HepG2 (cell line): Measurements from ENCODE around the gene VAMP8. TPM values are rescaled to one million over a fixed set of nuclear protein-coding genes. Genes with fewer than 3 reads are reported as not detected.

ENCODE experiments used
- ATAC-seq: fragments of 200-7000 bp; cut with Tn5 transposase; 3 replicates; pipeline ENCODE4 v1.9.1; 2020; ENCODE audit warnings: mild to moderate bottlenecking, moderate library complexity
- BruUV-seq: library from RNA; stranded (reverse); fragments of 400-500 nt; replicated peaks from 2 replicates; lab custom pipeline; 2021; lab: Mats Ljungman, UMichigan
- CTCF ChIA-PET: fragments of 300-600 bp; formaldehyde crosslinking; extraction: SDS; loops from one replicate; lab custom pipeline; 2021; ENCODE audit warnings: low total read pairs, inconsistent platforms, low intra/inter-chr PET ratio; lab: Yijun Ruan, JAX
- POLR2A ChIA-PET: fragments of 350-600 bp; sonication (Branson Sonifier 250); formaldehyde crosslinking; loops from one replicate; lab custom pipeline; 2020; ENCODE audit warnings: antibody characterized with exemption, inconsistent platforms; lab: Yijun Ruan, JAX
- DNase-seq: peaks from one replicate; pipeline ENCODE4 v3.0.0-alpha.2; 2015; ENCODE audit warnings: low spot score
- FAIRE-seq: peaks from 3 replicates; lab custom pipeline; 2011; peaks lifted over from hg19 to GRCh38; lab: Jason Lieb, UNC
- H2AFZ ChIP-seq: one replicate; pipeline ENCODE4 v1.6.1; 2011; ENCODE audit warnings: low read length, inconsistent platforms
- H3K27ac ChIP-seq: fragments of 300-600 bp; 3 replicates; pipeline ENCODE4 v1.8.0; 2011; ENCODE audit warnings: mixed run types, mild to moderate bottlenecking, mixed read lengths, low read length, inconsistent platforms; ENCODE audit not compliant: insufficient read depth; ENCODE audit errors: extremely low read length
- H3K27me3 ChIP-seq, 2 experiments: fragments of 200-600 bp in 1 of 2; 2 replicates in 1 of 2; 3 replicates in 1 of 2; pipeline versions ENCODE4 v1.6.0 to v1.8.0; 2011; ENCODE audit warnings: low read length in 2 of 2, mild to moderate bottlenecking in 2 of 2, moderate library complexity in 2 of 2, inconsistent platforms in 1 of 2; ENCODE audit not compliant: insufficient read depth in 2 of 2, control insufficient read depth in 1 of 2
- H3K36me3 ChIP-seq, 2 experiments: fragments of 200-600 bp in 1 of 2; replicated peaks in 1 of 2; 2 replicates in 1 of 2; 3 replicates in 1 of 2; pipeline versions ENCODE4 v1.5.1 to v1.8.0; 2011; ENCODE audit warnings: low read length in 2 of 2, inconsistent platforms in 1 of 2; ENCODE audit not compliant: insufficient read depth in 2 of 2, control insufficient read depth in 1 of 2
- H3K4me1 ChIP-seq: 2 replicates; pipeline ENCODE4 v1.5.1; 2012; ENCODE audit warnings: low read length, inconsistent platforms; ENCODE audit not compliant: insufficient read depth
- H3K4me2 ChIP-seq: 2 replicates; pipeline ENCODE4 v1.6.0; 2011; ENCODE audit warnings: low read depth, low read length, inconsistent platforms
- H3K4me3 ChIP-seq, 3 experiments: fragments of 200-600 bp in 1 of 3; sonication (generic), shearing (Covaris generic) in 1 of 3; replicated peaks in 1 of 3; 2 replicates each; pipeline ENCODE4 v1.5.1; 2011 to 2016; ENCODE audit warnings: low read length in 3 of 3, inconsistent platforms in 2 of 3, low read depth in 2 of 3, mild to moderate bottlenecking in 2 of 3, control low read depth in 1 of 3, mixed read lengths in 1 of 3; ENCODE audit not compliant: insufficient read depth in 1 of 3
- H3K79me2 ChIP-seq: one replicate; pipeline ENCODE4 v1.6.1; 2011; ENCODE audit warnings: low read length, inconsistent platforms; ENCODE audit not compliant: insufficient read depth
- H3K9ac ChIP-seq: 2 replicates; pipeline ENCODE4 v1.6.0; 2011; ENCODE audit warnings: mild to moderate bottlenecking, low read depth, low read length, inconsistent platforms; ENCODE audit not compliant: insufficient read depth
- H3K9me3 ChIP-seq: 2 replicates; pipeline ENCODE4 v1.5.1; 2012; ENCODE audit warnings: mild to moderate bottlenecking, low read length
- H4K20me1 ChIP-seq: 2 replicates; pipeline ENCODE4 v1.6.0; 2011; ENCODE audit warnings: inconsistent platforms, mild to moderate bottlenecking, low read length, moderate library complexity; ENCODE audit not compliant: insufficient read depth
- CBX2 ChIP-seq, 2 experiments: fragments of 200-600 bp in 1 of 2; sonication (generic); formaldehyde crosslinking in 1 of 2; IDR thresholded peaks; 2 replicates each; pipeline versions ENCODE4 v1.7.0 to v1.8.1; 2018 to 2022; ENCODE audit warnings: low read depth in 2 of 2, low read length in 1 of 2, mild to moderate bottlenecking in 1 of 2, missing genetic modification reagents in 1 of 2
- CC2D1A ChIP-seq: sonication (generic); formaldehyde crosslinking; IDR thresholded peaks from 2 replicates; pipeline ENCODE4 v1.8.1; 2023; ENCODE audit warnings: mild to moderate bottlenecking, missing genetic modification reagents
- CCDC6 ChIP-seq: sonication (generic); formaldehyde crosslinking; IDR thresholded peaks from 2 replicates; pipeline ENCODE4 v1.8.1; 2022; ENCODE audit warnings: mild to moderate bottlenecking, missing genetic modification reagents, moderate library complexity
- NCOA5 ChIP-seq: sonication (generic); formaldehyde crosslinking; IDR thresholded peaks from 2 replicates; pipeline ENCODE4 v1.4.0; 2020; ENCODE audit warnings: missing genetic modification reagents
- SIN3A ChIP-seq: IDR thresholded peaks from 2 replicates; pipeline ENCODE4 v1.6.1; 2011; ENCODE audit warnings: low read depth, mild to moderate bottlenecking, control low read depth, low read length, borderline replicate concordance
- SRSF9 ChIP-seq: fragments of 200-400 bp; formaldehyde crosslinking; IDR thresholded peaks from 2 replicates; pipeline ENCODE4 v1.6.1; 2018; ENCODE audit warnings: borderline replicate concordance, mild to moderate bottlenecking, low read depth, low read length; ENCODE audit not compliant: insufficient read depth, poor library complexity, severe bottlenecking
- TARDBP ChIP-seq: sonication (generic); formaldehyde crosslinking; IDR thresholded peaks from 2 replicates; pipeline ENCODE4 v1.8.0; 2022; ENCODE audit warnings: mild to moderate bottlenecking, missing genetic modification reagents
- ZNF354B ChIP-seq: sonication (generic); formaldehyde crosslinking; IDR thresholded peaks from 2 replicates; pipeline ENCODE4 v1.8.0; 2022; ENCODE audit warnings: mild to moderate bottlenecking, missing genetic modification reagents
- ZNF781 ChIP-seq: sonication (generic); formaldehyde crosslinking; IDR thresholded peaks from 2 replicates; pipeline ENCODE4 v1.5.1; 2020; ENCODE audit warnings: borderline replicate concordance, mild to moderate bottlenecking, missing genetic modification reagents; ENCODE audit errors: not compliant biosample characterization
- WGBS: methylation state at CpG from one replicate; pipeline ENCODE4 v1.1.6; 2017; ENCODE audit warnings: low lambda C conversion rate; 5-methylcytosine and 5-hydroxymethylcytosine counted together
- in situ Hi-C: cut with HindIII; loops from 2 replicates; pipeline ENCODE4 v1.10.0; 2017; ENCODE audit warnings: low pct_unique_long_range_greater_than_20kb; ENCODE audit not compliant: extremely low pct_ligation_motif_present
- intact Hi-C: fragments of 100-400 bp; cut with micrococcal nuclease; formaldehyde crosslinking; loops from one replicate; pipeline ENCODE4 v1.10.0; 2022; ENCODE audit not compliant: unreplicated experiment
- polyA plus RNA-seq, 8 experiments: library from polyadenylated mRNA; depleted of rRNA in 3 of 8; stranded (reverse) in 7 of 8; unstranded in 1 of 8; fragments of >200 nt; fragmentation: Illumina TruSeq in 4 of 8; extraction: Trizol in 4 of 8; gene quantifications; 2 replicates each; pipeline versions ENCODE4 v1.2.1 to v1.2.3, GENCODE V29; 2011 to 2016; ENCODE audit warnings: low read depth in 4 of 8, missing spikeins in 1 of 8, mixed read lengths in 1 of 8; ENCODE audit not compliant: insufficient read depth in 1 of 8
- total RNA-seq, 5 experiments: library from RNA; depleted of rRNA; stranded (reverse); fragments of >200 nt; fragmentation: Illumina TruSeq; extraction: Trizol; gene quantifications; 2 replicates each; pipeline ENCODE4 v1.2.3, GENCODE V29; 2016; ENCODE audit warnings: low read depth in 1 of 5
- TF ChIP-seq, protein P1 (sequence below): sonication (generic); formaldehyde crosslinking; IDR thresholded peaks from 2 replicates; pipeline ENCODE4 v1.4.0; 2020; ENCODE audit warnings: mild to moderate bottlenecking, missing genetic modification reagents
- TF ChIP-seq, protein P2 (sequence below): IDR thresholded peaks from 2 replicates; pipeline ENCODE4 v1.6.1; 2016; ENCODE audit warnings: mild to moderate bottlenecking, missing biosample characterization, missing genetic modification reagents
- TF ChIP-seq, protein P3 (sequence below): sonication (generic); formaldehyde crosslinking; IDR thresholded peaks from 2 replicates; pipeline ENCODE4 v1.5.0; 2020; ENCODE audit warnings: mild to moderate bottlenecking, missing genetic modification reagents

The VAMP8 gene
- total and polyA plus RNA-seq, 2 of the 13 experiments (the other 11 are each of a cell fraction or from before 2014, with no cell fraction given): 83.3 to 157 TPM

DNA sequence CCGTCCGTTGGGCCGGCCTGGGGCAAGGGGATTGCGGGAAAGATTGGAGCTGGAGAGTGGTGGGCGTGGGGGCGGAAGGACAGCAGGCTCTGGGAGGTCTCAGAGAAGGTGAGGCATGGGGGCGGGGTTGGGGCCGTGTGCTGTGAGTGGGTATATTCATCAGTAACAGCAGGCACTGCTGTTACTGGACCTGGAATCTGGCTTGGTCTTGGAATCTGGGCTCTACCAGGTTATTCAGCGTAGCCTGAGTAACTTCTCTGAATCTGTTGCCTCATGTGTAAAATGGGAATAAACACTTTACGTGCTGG lies 18.6 kb downstream of the VAMP8 start:
- CTCF ChIA-PET: no interaction called here
- Histone ChIP-seq H4K20me1 (0 out of 2 replicates have a peak, but pooled peaks cover 3% of the 10 kb centered on the region), H3K4me2 (peak overlapping the region; percentile 94), H3K27ac (peak overlapping the region; percentile 80), H3K4me3 (peak overlapping the region; percentile 88 to 97 (median 90)), H3K79me2 (peaks cover 29% of the 10 kb centered on the region), H2AFZ (no peak overlapping the region), H3K27me3 (no peaks in the 10 kb centered on the region; a peak in 1 of 5 replicates), H3K4me1 (peaks cover 86% of the 10 kb centered on the region), H3K9ac (peak overlapping the region; percentile 85), H3K9me3 (no peaks in the 10 kb centered on the region), H3K36me3 (peaks cover 6 to 36% of the 10 kb centered on the region in 2 experiments)
- peak; percentile 13 for ATAC-seq
- POLR2A ChIA-PET: interaction anchor here (0.6 to 25.9 kb wide), 19 partner anchors 3 to 289 kb away, joined by 3 to 795 read pairs (median 6); partner anchors contain the start of genes C2orf68, ELMOD3, GGCX and MAT2A
- 2% methylated on average over 10 of the region's 10 CpGs for WGBS
- intact Hi-C loops (loop anchor here (5.0 kb wide), 1 partner anchor 174 kb away; no protein-coding TSS in a partner anchor), in situ Hi-C loops (no loop called here)
- no TSS peak for BruUV-seq
- FAIRE-seq: no peak
- DNase-seq: no peak
- TF ChIP-seq ZNF354B (no peak), CCDC6 (CRISPR knock-in tag) (peak; percentile 55; the same call in 1 of the 2 replicates), ZNF781 (peak; percentile 14), CC2D1A (CRISPR knock-in tag) (0 out of 2 replicates have a peak, but pooled peaks have one; percentile 17), SIN3A (0 out of 2 replicates have a peak, but pooled peaks have one; percentile 29), TARDBP (CRISPR knock-in tag) (peak; percentile 2; the same call in 1 of the 2 replicates), NCOA5 (CRISPR knock-in tag) (no peak), SRSF9 (no peak), CBX2 (IDR thresholded peaks at IDR 0.05; ENCODE audit: low read depth, low read length) (no peak), CBX2 (CRISPR knock-in tag; IDR thresholded peaks at IDR 0.05; ENCODE audit: low read depth) (no peak)
- TF ChIP-seq, protein P1, sequence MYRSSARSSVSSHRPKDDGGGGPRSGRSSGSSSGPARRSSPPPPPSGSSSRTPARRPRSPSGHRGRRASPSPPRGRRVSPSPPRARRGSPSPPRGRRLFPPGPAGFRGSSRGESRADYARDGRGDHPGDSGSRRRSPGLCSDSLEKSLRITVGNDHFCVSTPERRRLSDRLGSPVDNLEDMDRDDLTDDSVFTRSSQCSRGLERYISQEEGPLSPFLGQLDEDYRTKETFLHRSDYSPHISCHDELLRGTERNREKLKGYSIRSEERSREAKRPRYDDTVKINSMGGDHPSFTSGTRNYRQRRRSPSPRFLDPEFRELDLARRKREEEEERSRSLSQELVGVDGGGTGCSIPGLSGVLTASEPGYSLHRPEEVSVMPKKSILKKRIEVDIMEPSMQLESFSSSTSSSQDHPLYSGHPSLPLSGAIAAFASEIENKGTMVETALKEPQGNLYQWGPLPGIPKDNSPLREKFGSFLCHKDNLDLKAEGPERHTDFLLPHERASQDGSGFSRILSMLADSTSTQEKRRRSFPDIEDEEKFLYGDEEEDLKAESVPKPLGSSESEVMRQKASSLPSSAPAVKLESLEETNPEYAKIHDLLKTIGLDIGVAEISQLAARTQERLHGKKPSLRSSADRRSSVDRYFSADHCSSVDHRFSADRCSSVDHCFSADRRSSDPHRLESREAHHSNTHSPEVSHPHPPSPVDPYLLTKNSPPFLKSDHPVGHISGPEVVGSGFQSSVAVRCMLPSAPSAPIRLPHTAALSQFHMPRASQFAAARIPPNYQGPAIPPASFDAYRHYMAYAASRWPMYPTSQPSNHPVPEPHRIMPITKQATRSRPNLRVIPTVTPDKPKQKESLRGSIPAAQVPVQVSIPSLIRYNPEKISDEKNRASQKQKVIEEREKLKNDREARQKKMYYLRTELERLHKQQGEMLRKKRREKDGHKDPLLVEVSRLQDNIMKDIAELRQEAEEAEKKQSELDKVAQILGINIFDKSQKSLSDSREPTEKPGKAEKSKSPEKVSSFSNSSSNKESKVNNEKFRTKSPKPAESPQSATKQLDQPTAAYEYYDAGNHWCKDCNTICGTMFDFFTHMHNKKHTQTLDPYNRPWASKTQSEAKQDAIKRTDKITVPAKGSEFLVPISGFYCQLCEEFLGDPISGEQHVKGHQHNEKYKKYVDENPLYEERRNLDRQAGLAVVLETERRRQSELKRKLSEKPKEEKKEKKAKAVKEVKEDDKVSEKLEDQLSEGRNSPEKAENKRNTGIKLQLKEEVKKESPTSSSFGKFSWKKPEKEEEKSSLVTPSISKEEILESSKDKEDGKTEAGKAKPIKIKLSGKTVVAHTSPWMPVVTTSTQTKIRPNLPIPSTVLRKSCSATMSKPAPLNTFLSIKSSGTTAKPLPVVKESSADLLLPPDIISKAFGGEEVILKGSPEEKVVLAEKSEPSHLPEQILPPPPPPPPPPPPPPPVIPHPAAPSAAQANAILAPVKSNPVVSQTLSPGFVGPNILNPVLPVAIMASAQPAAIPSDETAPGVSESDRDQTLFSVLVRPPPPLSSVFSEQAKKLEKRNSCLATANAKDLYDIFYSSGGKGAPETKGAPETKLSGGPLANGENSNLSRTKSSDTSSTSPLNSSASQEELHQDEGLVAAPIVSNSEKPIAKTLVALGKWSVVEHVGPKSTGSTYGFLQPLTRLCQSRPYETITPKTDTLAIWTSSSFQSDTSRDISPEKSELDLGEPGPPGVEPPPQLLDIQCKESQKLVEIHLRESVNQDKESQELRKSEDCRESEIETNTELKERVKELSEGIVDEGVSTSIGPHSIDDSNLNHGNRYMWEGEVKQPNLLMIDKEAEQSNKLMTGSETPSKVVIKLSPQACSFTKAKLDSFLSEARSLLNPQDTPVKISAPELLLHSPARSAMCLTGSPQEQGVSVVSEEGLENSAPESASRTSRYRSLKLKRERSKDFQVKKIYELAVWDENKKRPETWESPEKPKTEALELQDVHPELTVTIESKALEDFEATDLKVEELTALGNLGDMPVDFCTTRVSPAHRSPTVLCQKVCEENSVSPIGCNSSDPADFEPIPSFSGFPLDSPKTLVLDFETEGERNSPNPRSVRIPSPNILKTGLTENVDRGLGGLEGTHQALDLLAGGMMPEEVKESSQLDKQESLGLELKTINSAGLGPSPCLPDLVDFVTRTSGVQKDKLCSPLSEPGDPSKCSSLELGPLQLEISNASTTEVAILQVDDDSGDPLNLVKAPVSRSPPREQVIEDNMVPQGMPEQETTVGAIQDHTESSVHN (CRISPR knock-in tag): peak; percentile 24; the same call in 1 of the 2 replicates
- TF ChIP-seq, protein P2, sequence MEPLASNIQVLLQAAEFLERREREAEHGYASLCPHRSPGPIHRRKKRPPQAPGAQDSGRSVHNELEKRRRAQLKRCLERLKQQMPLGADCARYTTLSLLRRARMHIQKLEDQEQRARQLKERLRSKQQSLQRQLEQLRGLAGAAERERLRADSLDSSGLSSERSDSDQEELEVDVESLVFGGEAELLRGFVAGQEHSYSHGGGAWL: 0 out of 2 replicates have a peak, but pooled peaks have one; percentile 2
- TF ChIP-seq, protein P3, sequence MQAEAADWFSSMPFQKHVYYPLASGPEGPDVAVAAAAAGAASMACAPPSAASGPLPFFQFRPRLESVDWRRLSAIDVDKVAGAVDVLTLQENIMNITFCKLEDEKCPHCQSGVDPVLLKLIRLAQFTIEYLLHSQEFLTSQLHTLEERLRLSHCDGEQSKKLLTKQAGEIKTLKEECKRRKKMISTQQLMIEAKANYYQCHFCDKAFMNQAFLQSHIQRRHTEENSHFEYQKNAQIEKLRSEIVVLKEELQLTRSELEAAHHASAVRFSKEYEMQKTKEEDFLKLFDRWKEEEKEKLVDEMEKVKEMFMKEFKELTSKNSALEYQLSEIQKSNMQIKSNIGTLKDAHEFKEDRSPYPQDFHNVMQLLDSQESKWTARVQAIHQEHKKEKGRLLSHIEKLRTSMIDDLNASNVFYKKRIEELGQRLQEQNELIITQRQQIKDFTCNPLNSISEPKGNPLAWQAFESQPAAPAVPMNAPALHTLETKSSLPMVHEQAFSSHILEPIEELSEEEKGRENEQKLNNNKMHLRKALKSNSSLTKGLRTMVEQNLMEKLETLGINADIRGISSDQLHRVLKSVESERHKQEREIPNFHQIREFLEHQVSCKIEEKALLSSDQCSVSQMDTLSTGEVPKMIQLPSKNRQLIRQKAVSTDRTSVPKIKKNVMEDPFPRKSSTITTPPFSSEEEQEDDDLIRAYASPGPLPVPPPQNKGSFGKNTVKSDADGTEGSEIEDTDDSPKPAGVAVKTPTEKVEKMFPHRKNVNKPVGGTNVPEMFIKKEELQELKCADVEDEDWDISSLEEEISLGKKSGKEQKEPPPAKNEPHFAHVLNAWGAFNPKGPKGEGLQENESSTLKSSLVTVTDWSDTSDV: no peak
